ENCODE measurements around the gene PTX4. TPM values are rescaled to one million over a fixed set of nuclear protein-coding genes. Genes with fewer than 3 reads are reported as not detected.

The PTX4 gene, protein sequence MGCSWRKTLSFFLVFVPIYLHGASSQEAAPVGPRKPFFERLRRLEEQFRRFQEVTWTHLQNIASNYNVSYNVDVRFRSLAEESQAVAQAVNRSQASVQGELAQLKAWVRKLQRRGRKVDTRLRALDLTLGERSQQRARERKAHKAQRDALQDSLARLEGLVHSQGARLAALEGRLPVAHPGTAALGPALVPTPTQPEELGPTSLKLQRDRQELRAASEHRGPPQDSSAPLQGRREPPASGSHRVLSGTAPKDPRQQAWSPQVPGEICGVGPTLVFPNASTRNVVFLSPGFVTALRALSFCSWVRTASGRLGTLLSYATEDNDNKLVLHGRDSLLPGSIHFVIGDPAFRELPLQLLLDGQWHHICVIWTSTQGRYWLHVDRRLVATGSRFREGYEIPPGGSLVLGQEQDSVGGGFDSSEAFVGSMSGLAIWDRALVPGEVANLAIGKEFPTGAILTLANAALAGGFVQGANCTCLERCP
- total RNA-seq: not detected

DNA sequence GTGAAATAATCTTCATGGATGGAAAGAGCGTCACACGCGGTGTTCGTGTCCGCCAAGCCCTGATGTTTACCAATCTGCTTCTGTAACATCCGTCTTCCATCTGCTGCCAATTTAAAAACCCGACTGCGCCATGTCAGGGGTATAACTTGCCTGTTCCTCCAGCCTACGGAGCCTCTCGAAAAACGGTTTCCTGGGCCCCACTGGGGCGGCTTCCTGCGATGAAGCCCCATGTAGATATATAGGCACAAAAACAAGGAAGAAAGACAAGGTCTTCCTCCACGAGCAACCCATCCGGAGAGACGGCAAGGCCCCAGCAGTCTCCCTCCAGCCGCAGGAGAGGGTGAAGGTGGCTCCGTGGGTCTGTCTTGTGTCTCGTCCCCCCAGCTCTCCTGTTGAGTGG, at the start of gene PTX4:
PTX4 (minus strand) TSS at position 326 of the 400 bp plus-strand sequence; CDS start at position 291, 35 bp downstream.
- no peaks in the 10 kb centered on the region for H3K36me3 ChIP-seq
- intact Hi-C loops (cut with DNase I): no loop called here
- TF ChIP-seq POLR2A (IDR thresholded peaks at IDR 0.05): no peak
- TF ChIP-seq, protein P1, sequence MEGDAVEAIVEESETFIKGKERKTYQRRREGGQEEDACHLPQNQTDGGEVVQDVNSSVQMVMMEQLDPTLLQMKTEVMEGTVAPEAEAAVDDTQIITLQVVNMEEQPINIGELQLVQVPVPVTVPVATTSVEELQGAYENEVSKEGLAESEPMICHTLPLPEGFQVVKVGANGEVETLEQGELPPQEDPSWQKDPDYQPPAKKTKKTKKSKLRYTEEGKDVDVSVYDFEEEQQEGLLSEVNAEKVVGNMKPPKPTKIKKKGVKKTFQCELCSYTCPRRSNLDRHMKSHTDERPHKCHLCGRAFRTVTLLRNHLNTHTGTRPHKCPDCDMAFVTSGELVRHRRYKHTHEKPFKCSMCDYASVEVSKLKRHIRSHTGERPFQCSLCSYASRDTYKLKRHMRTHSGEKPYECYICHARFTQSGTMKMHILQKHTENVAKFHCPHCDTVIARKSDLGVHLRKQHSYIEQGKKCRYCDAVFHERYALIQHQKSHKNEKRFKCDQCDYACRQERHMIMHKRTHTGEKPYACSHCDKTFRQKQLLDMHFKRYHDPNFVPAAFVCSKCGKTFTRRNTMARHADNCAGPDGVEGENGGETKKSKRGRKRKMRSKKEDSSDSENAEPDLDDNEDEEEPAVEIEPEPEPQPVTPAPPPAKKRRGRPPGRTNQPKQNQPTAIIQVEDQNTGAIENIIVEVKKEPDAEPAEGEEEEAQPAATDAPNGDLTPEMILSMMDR (IDR thresholded peaks at IDR 0.05): no peak
- H3K27ac ChIP-seq: no peak within 1 kb of the TSS
- no peak for DNase-seq (ENCODE audit: extremely low spot score in 2 of 2)
- no peaks in the 10 kb centered on the region for H3K27me3 ChIP-seq
- H3K9me3 ChIP-seq: no peaks in the 10 kb centered on the region
- H3K4me1 ChIP-seq: peaks cover 10% of the 10 kb centered on the region
- no peak within 1 kb of the TSS for H3K4me3 ChIP-seq

DNA sequence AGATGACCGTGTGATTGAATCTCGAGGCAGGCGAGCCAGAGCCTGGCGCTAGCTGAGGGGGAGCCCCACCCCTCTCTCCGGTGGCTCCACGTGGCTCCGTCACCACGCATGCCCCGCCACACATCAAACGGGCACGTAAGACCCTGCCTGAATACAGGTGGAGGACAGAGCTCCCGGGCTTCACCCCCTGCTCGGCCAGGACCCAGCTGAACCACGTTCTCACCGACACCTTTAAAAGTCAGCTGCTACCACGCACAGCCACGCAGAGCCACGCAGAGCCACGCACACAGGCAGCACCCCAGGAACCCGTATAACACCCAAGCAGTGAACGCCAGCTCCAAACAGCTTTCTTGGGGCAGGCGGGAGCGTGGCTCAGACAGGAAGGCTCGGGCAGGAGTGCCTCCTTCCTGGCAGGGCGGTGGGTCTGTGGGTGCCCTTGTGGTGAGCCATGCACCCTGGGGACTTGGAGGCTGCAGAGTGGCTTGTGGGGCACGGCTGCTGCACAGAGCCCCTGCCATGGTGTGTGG, 49.1 kb upstream of the PTX4 start:
- no peak overlapping the region for H3K4me3 ChIP-seq
- intact Hi-C loops (cut with DNase I): no loop called here
- H3K9me3 ChIP-seq: no peaks in the 10 kb centered on the region
- TF ChIP-seq, protein P1 (IDR thresholded peaks at IDR 0.05): no peak
- TF ChIP-seq POLR2AphosphoS5 (IDR thresholded peaks at IDR 0.05; ENCODE audit: insufficient read depth in 1 of 2, low read depth in 1 of 2) (no peak), POLR2A (IDR thresholded peaks at IDR 0.05) (no peak)
- DNase-seq (ENCODE audit: extremely low spot score in 2 of 2): no peak
- H3K4me1 ChIP-seq: peaks cover 62% of the 10 kb centered on the region
- H3K27ac ChIP-seq: peak overlapping the region; percentile 1
- peaks cover 0 to 42% of the 10 kb centered on the region in 2 donors for H3K36me3 ChIP-seq
- no peaks in the 10 kb centered on the region for H3K27me3 ChIP-seq

DNA sequence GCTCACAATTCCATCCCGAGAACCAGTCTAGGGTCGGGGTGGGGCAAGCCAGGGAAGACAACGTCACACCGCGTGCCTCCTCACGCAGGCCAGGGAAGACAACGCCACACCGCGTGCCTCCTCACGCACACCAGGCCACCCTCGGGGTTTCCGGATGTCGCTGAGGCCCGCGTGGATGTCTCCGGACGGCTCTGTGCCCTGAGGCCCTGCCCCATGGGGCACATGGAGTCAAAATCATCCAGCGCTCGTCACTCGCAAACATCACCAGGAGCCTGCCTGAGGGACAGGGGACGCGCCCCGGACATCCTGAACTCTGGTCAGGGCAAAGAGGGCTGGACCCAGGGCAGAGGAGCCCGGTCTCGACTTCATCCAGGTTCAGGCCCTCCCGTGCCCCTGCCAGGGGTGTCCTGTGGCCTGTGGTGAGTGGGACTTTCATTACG, 48.4 kb upstream of the PTX4 start:
- no peak for DNase-seq (ENCODE audit: extremely low spot score in 2 of 2)
- peaks cover 0 to 38% of the 10 kb centered on the region in 2 donors for H3K36me3 ChIP-seq
- H3K4me3 ChIP-seq: no peak overlapping the region
- no peak overlapping the region for H3K27ac ChIP-seq
- H3K4me1 ChIP-seq: peaks cover 62% of the 10 kb centered on the region
- no peaks in the 10 kb centered on the region for H3K9me3 ChIP-seq
- intact Hi-C loops (cut with DNase I): no loop called here
- TF ChIP-seq, protein P1 (IDR thresholded peaks at IDR 0.05): no peak
- TF ChIP-seq POLR2A (IDR thresholded peaks at IDR 0.05) (no peak), POLR2AphosphoS5 (IDR thresholded peaks at IDR 0.05; ENCODE audit: insufficient read depth in 1 of 2, low read depth in 1 of 2) (no peak)
- H3K27me3 ChIP-seq: no peaks in the 10 kb centered on the region

DNA sequence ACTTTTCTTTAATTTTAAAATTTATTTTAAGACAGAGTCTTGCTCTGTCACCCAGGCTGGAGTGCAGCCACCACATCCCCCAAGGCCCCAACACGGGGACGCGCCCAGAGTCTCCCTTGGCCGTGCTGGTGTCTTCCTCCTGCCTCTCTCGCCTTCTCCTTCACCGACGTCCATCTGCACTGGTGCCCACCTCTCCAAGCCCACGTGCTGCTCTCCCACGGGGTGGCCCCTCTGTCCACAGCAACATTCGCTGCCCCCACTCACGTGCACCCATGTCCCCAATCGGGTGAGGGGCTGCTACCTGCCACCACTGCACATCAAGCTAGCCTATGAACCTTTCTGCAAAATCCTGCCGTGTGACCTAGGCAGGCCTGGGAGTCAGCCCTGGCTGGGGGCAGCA, 47.9 kb upstream of the PTX4 start:
- no peaks in the 10 kb centered on the region for H3K9me3 ChIP-seq
- H3K4me3 ChIP-seq: no peak overlapping the region
- intact Hi-C loops (cut with DNase I): no loop called here
- no peak overlapping the region for H3K27ac ChIP-seq
- no peak for DNase-seq (ENCODE audit: extremely low spot score in 2 of 2)
- H3K4me1 ChIP-seq: peaks cover 62% of the 10 kb centered on the region
- H3K36me3 ChIP-seq: peaks cover 0 to 32% of the 10 kb centered on the region in 2 donors
- TF ChIP-seq POLR2A (IDR thresholded peaks at IDR 0.05): no peak
- no peaks in the 10 kb centered on the region for H3K27me3 ChIP-seq

DNA sequence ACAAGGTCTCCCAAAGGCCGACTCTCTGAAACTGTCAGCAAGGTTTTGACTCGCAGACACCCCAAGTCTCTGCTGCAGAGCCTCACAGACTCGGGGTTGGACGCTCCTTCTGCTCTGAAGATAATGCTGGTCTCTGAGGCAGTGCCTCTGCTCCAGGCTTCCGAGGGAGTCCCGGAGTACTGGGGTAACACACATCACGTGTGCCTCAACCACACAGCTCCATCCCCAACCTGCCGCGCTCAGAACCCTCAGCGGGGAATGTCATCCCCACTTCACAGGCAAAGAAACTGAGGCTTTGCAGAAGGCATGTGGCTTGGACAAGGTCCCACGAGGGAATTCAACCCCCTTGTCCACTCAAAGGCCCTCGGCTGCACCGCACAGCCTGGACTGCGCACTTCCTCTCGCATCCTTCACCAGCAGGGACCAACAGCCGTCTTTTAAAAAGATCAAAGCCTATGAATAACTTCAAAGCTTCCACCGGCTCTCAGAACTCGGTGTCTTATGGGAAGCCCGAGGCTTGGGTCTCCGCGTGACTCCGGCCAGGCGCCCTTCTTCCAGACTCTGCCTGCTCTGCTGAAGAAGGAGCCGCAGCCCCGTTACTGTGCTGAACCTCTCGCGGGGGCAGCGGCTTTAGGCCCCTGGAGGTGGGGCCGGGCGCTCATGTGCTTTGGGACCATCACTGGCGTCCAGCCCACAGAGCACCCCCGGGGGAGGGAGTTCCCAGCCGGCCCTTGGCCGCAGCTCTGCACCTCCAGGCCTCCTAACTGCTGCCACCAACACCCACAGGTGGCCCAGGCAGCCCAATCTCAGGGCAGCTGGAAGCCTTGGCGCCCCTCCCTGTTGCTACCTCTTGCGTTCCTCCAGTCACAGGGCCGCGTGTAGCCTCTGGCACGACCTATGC, 46.9 kb upstream of the PTX4 start:
- intact Hi-C loops (cut with DNase I): no loop called here
- TF ChIP-seq POLR2AphosphoS5 (IDR thresholded peaks at IDR 0.05; ENCODE audit: insufficient read depth in 1 of 2, low read depth in 1 of 2) (no peak), POLR2A (IDR thresholded peaks at IDR 0.05) (no peak)
- TF ChIP-seq, protein P1 (IDR thresholded peaks at IDR 0.05): no peak
- Histone ChIP-seq H3K27ac (peak overlapping the region; percentile 91), H3K4me1 (peaks cover 72% of the 10 kb centered on the region), H3K27me3 (no peaks in the 10 kb centered on the region), H3K9me3 (no peaks in the 10 kb centered on the region), H3K4me3 (peak overlapping the region; percentile 61 to 64), H3K36me3 (peaks cover 0 to 32% of the 10 kb centered on the region in 2 donors)
- no peak for DNase-seq (ENCODE audit: extremely low spot score in 2 of 2)
